Epithelial cell of esophagus (primary cell): ENCODE data around the gene RET.

ENCODE experiments used
- DNase-seq: peaks from one replicate; pipeline ENCODE4 v3.0.0; 2010; ENCODE audit warnings: low read depth
- H3K4me3 ChIP-seq: 2 replicates; pipeline ENCODE4 v1.5.1; 2011; ENCODE audit warnings: mild to moderate bottlenecking, low read length, control low read depth
- CTCF ChIP-seq: IDR thresholded peaks from 2 replicates; pipeline ENCODE4 v1.5.1; 2011; ENCODE audit warnings: low read depth, mild to moderate bottlenecking, low read length, control low read depth, inconsistent platforms; ENCODE audit not compliant: insufficient read depth; ENCODE audit errors: missing control alignments

Gene RET

GRCh38 chr10:43073191-43073590, 3.7 kb upstream of the RET start:
- no peak for TF ChIP-seq CTCF
- no peak for DNase-seq

DNA sequence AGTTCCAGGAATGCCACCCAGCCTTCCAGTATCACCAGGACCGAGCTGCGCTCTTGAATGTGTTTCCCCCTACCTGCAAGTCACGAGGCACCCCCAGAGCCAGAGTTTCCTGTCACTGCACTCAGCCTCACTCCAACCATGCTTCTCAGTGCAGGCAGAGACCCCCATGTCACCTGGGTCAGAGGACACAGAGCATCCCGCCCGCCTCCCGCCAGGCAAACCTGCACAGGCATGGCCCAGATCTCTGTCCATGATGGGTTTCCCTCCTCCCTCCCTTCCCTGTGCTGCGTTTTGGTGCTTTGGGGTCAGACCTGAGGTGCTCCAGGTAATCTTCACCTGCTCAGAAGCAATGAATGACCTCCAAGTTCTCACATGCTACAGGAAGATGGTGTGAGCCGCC, 3.1 kb upstream of the RET start:
- no peak for TF ChIP-seq CTCF
- DNase-seq: no peak

More at GRCh38 chr10:43073191-43073590, 3.7 kb upstream of the RET start:
- no peak overlapping the region for H3K4me3 ChIP-seq

GRCh38 chr10:43074409-43074808, 2.5 kb upstream of the RET start:
- DNase-seq: no peak
- H3K4me3 ChIP-seq: no peak overlapping the region
- no peak for TF ChIP-seq CTCF

More for the DNA sequence above, 3.1 kb upstream of the RET start:
- H3K4me3 ChIP-seq: no peak overlapping the region

DNA sequence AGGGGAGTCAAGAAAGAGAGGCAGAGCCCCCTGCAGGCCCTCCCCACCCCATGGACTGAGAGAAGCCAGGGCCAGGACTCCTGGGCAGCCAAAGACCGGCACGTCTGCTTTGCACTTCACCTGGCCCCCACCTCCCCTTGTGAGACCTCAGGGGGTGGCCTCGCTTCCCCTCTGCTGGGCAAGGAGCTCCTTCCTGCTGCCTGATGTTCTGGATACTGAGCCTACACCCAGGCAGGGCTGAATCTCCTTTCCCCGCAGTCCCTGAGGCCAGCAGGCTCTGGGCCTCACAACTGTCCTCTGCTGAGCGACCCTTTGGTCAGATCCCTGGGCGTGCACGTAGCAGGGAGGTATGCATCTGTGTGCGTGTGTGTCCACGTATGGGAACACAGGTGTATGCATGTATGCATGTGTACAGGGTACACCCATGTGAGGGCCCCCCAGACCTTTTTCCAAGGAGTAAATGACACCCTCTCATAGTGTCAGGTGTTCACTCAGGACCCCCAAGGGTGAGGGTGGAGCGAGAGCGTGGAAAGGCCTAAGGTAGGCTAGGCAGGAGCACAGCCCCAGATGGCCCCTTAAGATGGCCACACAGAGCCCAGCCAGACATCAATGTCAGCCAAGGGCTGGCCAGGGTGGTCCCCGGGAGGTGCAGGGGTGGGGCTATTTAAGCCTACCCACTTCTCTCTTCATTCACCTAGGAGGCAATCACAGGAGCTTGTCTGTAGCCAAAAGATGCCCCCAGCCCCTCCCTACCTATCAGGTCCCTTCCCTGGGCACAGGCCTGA, 1.9 kb upstream of the RET start:
- no peak overlapping the region for H3K4me3 ChIP-seq
- DNase-seq: no peak
- TF ChIP-seq CTCF: no peak

GRCh38 chr10:43075612-43076003, 1.3 kb upstream of the RET start:
- peak; percentile 39 for DNase-seq
- TF ChIP-seq CTCF: peak; percentile 38
- no peak overlapping the region for H3K4me3 ChIP-seq

GRCh38 chr10:43076311-43076875, 476 bp upstream of the RET start:
- peak; percentile 16 for DNase-seq
- no peak for TF ChIP-seq CTCF
- no peak overlapping the region for H3K4me3 ChIP-seq

- peak overlapping the region; percentile 8 for H3K4me3 ChIP-seq
- peak; percentile 13 for DNase-seq
- no peak for TF ChIP-seq CTCF
These were observed 727 bp downstream of the RET start for GRCh38 chr10:43077421-43078171.
